Measurements from ENCODE around the gene FAF1. TPM values are rescaled to one million over a fixed set of nuclear protein-coding genes. Genes with fewer than 3 reads are reported as not detected.
"Not testable (repeated sequence)": the region's sequence is repeated elsewhere in the genome, so short reads cannot be mapped to it uniquely, and the experiment has no call there.

Gene FAF1
- total RNA-seq, 1 donor from 2014 or later: 52.0 TPM

GRCh38 chr1:50830621-50831020 lies 129.4 kb downstream of the FAF1 start:
- peaks cover 28% of the 10 kb centered on the region for H3K4me1 Mint-ChIP-seq (ENCODE audit: unreplicated experiment)
- TF ChIP-seq CTCF (IDR thresholded peaks at IDR 0.05): no peak
- no peaks in the 10 kb centered on the region for H3K36me3 Mint-ChIP-seq (ENCODE audit: unreplicated experiment)
- no peak overlapping the region for H3K4me3 Mint-ChIP-seq (ENCODE audit: unreplicated experiment)
- no peak overlapping the region for H3K27ac Mint-ChIP-seq (ENCODE audit: unreplicated experiment)
- peaks cover 6% of the 10 kb centered on the region for H3K9me3 Mint-ChIP-seq (ENCODE audit: unreplicated experiment)
- no peaks in the 10 kb centered on the region for H3K27me3 Mint-ChIP-seq (ENCODE audit: unreplicated experiment)
- DNase-seq (ENCODE audit: extremely low spot score, unreplicated experiment): no peak

GRCh38 chr1:50829014-50829958 lies 130.8 kb downstream of the FAF1 start:
- Mint-ChIP-seq H3K9me3 (ENCODE audit: unreplicated experiment) (peaks cover 6% of the 10 kb centered on the region), H3K27me3 (ENCODE audit: unreplicated experiment) (no peaks in the 10 kb centered on the region), H3K4me1 (ENCODE audit: unreplicated experiment) (peaks cover 28% of the 10 kb centered on the region), H3K36me3 (ENCODE audit: unreplicated experiment) (no peaks in the 10 kb centered on the region), H3K27ac (ENCODE audit: unreplicated experiment) (no peak overlapping the region), H3K4me3 (ENCODE audit: unreplicated experiment) (no peak overlapping the region)
- no peak for TF ChIP-seq CTCF (IDR thresholded peaks at IDR 0.05)
- DNase-seq (ENCODE audit: extremely low spot score, unreplicated experiment): no peak

- no peak for TF ChIP-seq CTCF (IDR thresholded peaks at IDR 0.05)
- Mint-ChIP-seq H3K4me1 (ENCODE audit: unreplicated experiment) (peaks cover 28% of the 10 kb centered on the region), H3K36me3 (ENCODE audit: unreplicated experiment) (no peaks in the 10 kb centered on the region), H3K9me3 (ENCODE audit: unreplicated experiment) (peaks cover 6% of the 10 kb centered on the region), H3K27me3 (ENCODE audit: unreplicated experiment) (no peaks in the 10 kb centered on the region), H3K4me3 (ENCODE audit: unreplicated experiment) (no peak overlapping the region), H3K27ac (ENCODE audit: unreplicated experiment) (no peak overlapping the region)
- no peak for DNase-seq (ENCODE audit: extremely low spot score, unreplicated experiment)
These were observed 132.5 kb downstream of the FAF1 start for GRCh38 chr1:50827546-50827945.

- not testable (repeated sequence) for H3K27me3 Mint-ChIP-seq (ENCODE audit: unreplicated experiment); H3K36me3 Mint-ChIP-seq (ENCODE audit: unreplicated experiment); H3K4me3 Mint-ChIP-seq (ENCODE audit: unreplicated experiment); H3K9me3 Mint-ChIP-seq (ENCODE audit: unreplicated experiment); H3K27ac Mint-ChIP-seq (ENCODE audit: unreplicated experiment); DNase-seq (ENCODE audit: extremely low spot score, unreplicated experiment)
- H3K4me1 Mint-ChIP-seq (ENCODE audit: unreplicated experiment): peaks cover 35% of the 10 kb centered on the region
These were observed 133.3 kb downstream of the FAF1 start for GRCh38 chr1:50826792-50827191.

- Mint-ChIP-seq H3K4me3 (ENCODE audit: unreplicated experiment) (no peak overlapping the region), H3K36me3 (ENCODE audit: unreplicated experiment) (no peaks in the 10 kb centered on the region), H3K27me3 (ENCODE audit: unreplicated experiment) (no peaks in the 10 kb centered on the region), H3K27ac (ENCODE audit: unreplicated experiment) (peak overlapping the region; percentile 2), H3K4me1 (ENCODE audit: unreplicated experiment) (peaks cover 16% of the 10 kb centered on the region), H3K9me3 (ENCODE audit: unreplicated experiment) (no peaks in the 10 kb centered on the region)
- DNase-seq (ENCODE audit: extremely low spot score, unreplicated experiment): no peak
- TF ChIP-seq CTCF (IDR thresholded peaks at IDR 0.05): no peak
These were observed 137.9 kb downstream of the FAF1 start for GRCh38 chr1:50822035-50822776.
